Stimulated activated CD4-positive, alpha-beta T cell treated with anti-CD3 and anti-CD28 coated beads, Interleukin-2, amount 100 ng/mL, for 4 hours (primary cell): ENCODE data around the gene EPN3.

Experiments used
- DNase-seq: peaks from one replicate; pipeline ENCODE4 v3.0.0-alpha.2; 2020; ENCODE audit warnings: low read depth

The EPN3 gene

GRCh38 chr17:50511058-50511457 is 21.5 kb upstream of the EPN3 start:
- DNase-seq = no peak

- DNase-seq = no peak
Measured at GRCh38 chr17:50513495-50513894, 19.0 kb upstream of the EPN3 start.

GRCh38 chr17:50514388-50514787 is 18.1 kb upstream of the EPN3 start:
- DNase-seq = no peak

GRCh38 chr17:50514936-50515702 is 17.4 kb upstream of the EPN3 start:
- DNase-seq = no peak

GRCh38 chr17:50517011-50517410 is 15.5 kb upstream of the EPN3 start:
- DNase-seq = no peak

- DNase-seq = no peak
Measured at GRCh38 chr17:50517504-50518383, 14.8 kb upstream of the EPN3 start.

- DNase-seq = no peak
Measured at GRCh38 chr17:50518384-50519023, 14.0 kb upstream of the EPN3 start.

- DNase-seq = no peak
Measured at GRCh38 chr17:50519141-50519834, 13.2 kb upstream of the EPN3 start.

- DNase-seq = no peak
Measured at GRCh38 chr17:50520483-50520882, 12.1 kb upstream of the EPN3 start.

GRCh38 chr17:50521514-50521913 is 11.0 kb upstream of the EPN3 start:
- DNase-seq = no peak

- no peak for DNase-seq
Measured at GRCh38 chr17:50522766-50523165, 9.8 kb upstream of the EPN3 start.

GRCh38 chr17:50523208-50523607 is 9.3 kb upstream of the EPN3 start:
- DNase-seq = no peak

- DNase-seq = no peak
Measured at GRCh38 chr17:50524838-50525237, 7.7 kb upstream of the EPN3 start.

- DNase-seq = no peak
Measured at GRCh38 chr17:50527155-50527762, 5.3 kb upstream of the EPN3 start.

GRCh38 chr17:50527949-50528474 is 4.5 kb upstream of the EPN3 start:
- DNase-seq = no peak

- no peak for DNase-seq
Measured at GRCh38 chr17:50529849-50530248, 2.7 kb upstream of the EPN3 start.

- DNase-seq = no peak
Measured at GRCh38 chr17:50531428-50532025, 1.0 kb upstream of the EPN3 start.

- DNase-seq = no peak
Measured at GRCh38 chr17:50533185-50533584, 650 bp downstream of the EPN3 start.

- no peak for DNase-seq
Measured at GRCh38 chr17:50533720-50534148, 1.2 kb downstream of the EPN3 start.

- no peak for DNase-seq
Measured at GRCh38 chr17:50534222-50534978, 1.9 kb downstream of the EPN3 start.
